WTC11 (cell line): ENCODE data around the gene SWT1.

Experiments used
- ATF2 ChIP-seq: sonication (generic); formaldehyde crosslinking; IDR thresholded peaks from 2 replicates; pipeline ENCODE4 v1.8.1; 2022; ENCODE audit warnings: low read depth, missing genetic modification reagents, borderline replicate concordance
- CREB1 ChIP-seq: sonication (generic); formaldehyde crosslinking; IDR thresholded peaks from 2 replicates; pipeline ENCODE4 v1.8.0; 2023; ENCODE audit warnings: mild to moderate bottlenecking, missing genetic modification reagents
- E2F1 ChIP-seq: sonication (generic); formaldehyde crosslinking; IDR thresholded peaks from 2 replicates; pipeline ENCODE4 v1.8.0; 2022; ENCODE audit warnings: mild to moderate bottlenecking, missing genetic modification reagents
- E2F5 ChIP-seq: sonication (generic); formaldehyde crosslinking; IDR thresholded peaks from 2 replicates; pipeline ENCODE4 v1.8.1; 2022; ENCODE audit warnings: mild to moderate bottlenecking, moderate library complexity, missing genetic modification reagents
- GABPB1 ChIP-seq: sonication (generic); formaldehyde crosslinking; IDR thresholded peaks from 2 replicates; pipeline ENCODE4 v1.8.1; 2023; ENCODE audit warnings: mild to moderate bottlenecking, missing genetic modification reagents
- MYBL2 ChIP-seq: sonication (generic); formaldehyde crosslinking; IDR thresholded peaks from 2 replicates; pipeline ENCODE4 v1.8.1; 2023; ENCODE audit warnings: mild to moderate bottlenecking, moderate library complexity, missing genetic modification reagents
- PRDM15 ChIP-seq: sonication (generic); formaldehyde crosslinking; IDR thresholded peaks from 2 replicates; pipeline ENCODE4 v1.8.0; 2022; ENCODE audit warnings: missing genetic modification reagents
- TP53 ChIP-seq: sonication (generic); formaldehyde crosslinking; IDR thresholded peaks from 2 replicates; pipeline ENCODE4 v1.8.1; 2023; ENCODE audit warnings: mild to moderate bottlenecking, missing genetic modification reagents
- ZNF121 ChIP-seq: sonication (generic); formaldehyde crosslinking; IDR thresholded peaks from 2 replicates; pipeline ENCODE4 v1.8.0; 2023; ENCODE audit warnings: missing genetic modification reagents
- ZNF416 ChIP-seq: fragments of 250-450 bp; sonication (Bioruptor Pico); IDR thresholded peaks from 2 replicates; pipeline ENCODE4 v1.9.0; 2021; ENCODE audit warnings: mild to moderate bottlenecking, inconsistent platforms
- TF ChIP-seq, protein P1 (sequence below): fragments of 200-600 bp; IDR thresholded peaks from 2 replicates; pipeline ENCODE4 v1.8.0; 2022; ENCODE audit warnings: antibody characterized with exemption
- TF ChIP-seq, protein P2 (sequence below): sonication (generic); formaldehyde crosslinking; IDR thresholded peaks from 2 replicates; pipeline ENCODE4 v1.8.1; 2022; ENCODE audit warnings: low read depth, mild to moderate bottlenecking, moderate library complexity, missing genetic modification reagents, borderline replicate concordance
- TF ChIP-seq, protein P3 (sequence below): sonication (generic); formaldehyde crosslinking; IDR thresholded peaks from 2 replicates; pipeline ENCODE4 v1.8.1; 2023; ENCODE audit warnings: mild to moderate bottlenecking, missing genetic modification reagents, moderate library complexity

DNA sequence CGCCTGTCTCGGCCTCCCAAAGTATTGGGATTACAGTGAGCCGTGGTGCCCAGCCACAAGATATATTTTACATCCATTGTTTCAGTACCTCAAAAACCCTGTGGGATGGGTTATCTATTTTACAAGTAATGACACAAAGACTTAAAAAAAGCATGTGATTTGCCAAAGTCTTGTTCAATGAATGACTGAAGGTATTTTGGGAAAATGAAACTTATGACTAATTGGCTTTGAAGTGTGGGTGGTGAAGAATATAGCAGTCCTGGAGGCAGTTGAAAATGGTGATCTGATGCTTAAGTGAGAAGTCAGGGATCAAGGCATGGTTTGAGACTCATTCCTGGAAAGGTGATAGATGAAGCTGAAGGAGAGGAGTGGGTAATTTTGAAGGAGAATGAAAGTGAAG lies 3.0 kb downstream of the SWT1 start:
- TF ChIP-seq, protein P1, sequence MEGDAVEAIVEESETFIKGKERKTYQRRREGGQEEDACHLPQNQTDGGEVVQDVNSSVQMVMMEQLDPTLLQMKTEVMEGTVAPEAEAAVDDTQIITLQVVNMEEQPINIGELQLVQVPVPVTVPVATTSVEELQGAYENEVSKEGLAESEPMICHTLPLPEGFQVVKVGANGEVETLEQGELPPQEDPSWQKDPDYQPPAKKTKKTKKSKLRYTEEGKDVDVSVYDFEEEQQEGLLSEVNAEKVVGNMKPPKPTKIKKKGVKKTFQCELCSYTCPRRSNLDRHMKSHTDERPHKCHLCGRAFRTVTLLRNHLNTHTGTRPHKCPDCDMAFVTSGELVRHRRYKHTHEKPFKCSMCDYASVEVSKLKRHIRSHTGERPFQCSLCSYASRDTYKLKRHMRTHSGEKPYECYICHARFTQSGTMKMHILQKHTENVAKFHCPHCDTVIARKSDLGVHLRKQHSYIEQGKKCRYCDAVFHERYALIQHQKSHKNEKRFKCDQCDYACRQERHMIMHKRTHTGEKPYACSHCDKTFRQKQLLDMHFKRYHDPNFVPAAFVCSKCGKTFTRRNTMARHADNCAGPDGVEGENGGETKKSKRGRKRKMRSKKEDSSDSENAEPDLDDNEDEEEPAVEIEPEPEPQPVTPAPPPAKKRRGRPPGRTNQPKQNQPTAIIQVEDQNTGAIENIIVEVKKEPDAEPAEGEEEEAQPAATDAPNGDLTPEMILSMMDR, result no peak
- TF ChIP-seq E2F5 (CRISPR knock-in tag) (no peak), TP53 (no peak), CREB1 (CRISPR knock-in tag) (no peak), MYBL2 (CRISPR knock-in tag) (no peak), ZNF416 (CRISPR knock-in tag) (no peak), E2F1 (CRISPR knock-in tag) (no peak), ZNF121 (CRISPR knock-in tag) (no peak), ATF2 (no peak), PRDM15 (CRISPR knock-in tag) (no peak), GABPB1 (CRISPR knock-in tag) (no peak)
- TF ChIP-seq, protein P2, sequence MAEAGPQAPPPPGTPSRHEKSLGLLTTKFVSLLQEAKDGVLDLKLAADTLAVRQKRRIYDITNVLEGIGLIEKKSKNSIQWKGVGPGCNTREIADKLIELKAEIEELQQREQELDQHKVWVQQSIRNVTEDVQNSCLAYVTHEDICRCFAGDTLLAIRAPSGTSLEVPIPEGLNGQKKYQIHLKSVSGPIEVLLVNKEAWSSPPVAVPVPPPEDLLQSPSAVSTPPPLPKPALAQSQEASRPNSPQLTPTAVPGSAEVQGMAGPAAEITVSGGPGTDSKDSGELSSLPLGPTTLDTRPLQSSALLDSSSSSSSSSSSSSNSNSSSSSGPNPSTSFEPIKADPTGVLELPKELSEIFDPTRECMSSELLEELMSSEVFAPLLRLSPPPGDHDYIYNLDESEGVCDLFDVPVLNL (CRISPR knock-in tag), result no peak
- TF ChIP-seq, protein P3, sequence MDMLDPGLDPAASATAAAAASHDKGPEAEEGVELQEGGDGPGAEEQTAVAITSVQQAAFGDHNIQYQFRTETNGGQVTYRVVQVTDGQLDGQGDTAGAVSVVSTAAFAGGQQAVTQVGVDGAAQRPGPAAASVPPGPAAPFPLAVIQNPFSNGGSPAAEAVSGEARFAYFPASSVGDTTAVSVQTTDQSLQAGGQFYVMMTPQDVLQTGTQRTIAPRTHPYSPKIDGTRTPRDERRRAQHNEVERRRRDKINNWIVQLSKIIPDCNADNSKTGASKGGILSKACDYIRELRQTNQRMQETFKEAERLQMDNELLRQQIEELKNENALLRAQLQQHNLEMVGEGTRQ (CRISPR knock-in tag), result no peak
